HAP-1 (cell line): ENCODE measurements around the gene GHRHR.

Experiments used
- DNase-seq, 2 experiments: peaks; one replicate each; pipeline ENCODE4 v3.0.0-alpha.2; 2016 to 2020; ENCODE audit warnings: low spot score in 2 of 2
- H3K27me3 ChIP-seq: fragments of 250-450 bp; sonication (Bioruptor Pico); 2 replicates; pipeline ENCODE4 v1.5.1; 2020; ENCODE audit warnings: low read depth, mild to moderate bottlenecking, moderate library complexity
- H3K36me3 ChIP-seq: fragments of 250-450 bp; sonication (Bioruptor Pico); replicated peaks from 2 replicates; pipeline ENCODE4 v1.5.1; 2020; ENCODE audit warnings: mild to moderate bottlenecking
- H3K4me1 ChIP-seq: fragments of 250-450 bp; sonication (Bioruptor Pico); 2 replicates; pipeline ENCODE4 v1.5.1; 2020; ENCODE audit warnings: mild to moderate bottlenecking
- H3K4me3 ChIP-seq: fragments of 250-450 bp; sonication (Bioruptor Pico); 2 replicates; pipeline ENCODE4 v1.5.1; 2020; ENCODE audit warnings: mild to moderate bottlenecking, moderate library complexity
- H3K9me3 ChIP-seq: fragments of 250-450 bp; sonication (Bioruptor Pico); 2 replicates; pipeline ENCODE4 v1.5.1; 2020; ENCODE audit warnings: mild to moderate bottlenecking, moderate library complexity
- in situ Hi-C: fragments of 300-500 bp; cut with MboI; formaldehyde crosslinking; loops from 3 replicates; pipeline ENCODE4 v1.14.3; 2020; ENCODE audit warnings: low sequenced_read_pairs, inconsistent platforms, mixed read lengths

The GHRHR gene

GRCh38 chr7:30976381-30976780, 12.6 kb downstream of the GHRHR start:
- H3K4me1 ChIP-seq, result no peaks in the 10 kb centered on the region
- H3K27me3 ChIP-seq, result 0 out of 2 replicates have a peak, but pooled peaks cover 3% of the 10 kb centered on the region
- no peak overlapping the region for H3K4me3 ChIP-seq
- in situ Hi-C loops, result loop anchor here (5.0 kb wide), 1 partner anchor 174 kb away; no protein-coding TSS in a partner anchor
- no peaks in the 10 kb centered on the region for H3K9me3 ChIP-seq
- DNase-seq, result no peak
- H3K36me3 ChIP-seq, result no peaks in the 10 kb centered on the region

GRCh38 chr7:30977222-30977621, 13.5 kb downstream of the GHRHR start:
- Histone ChIP-seq H3K9me3 (no peaks in the 10 kb centered on the region), H3K4me1 (no peaks in the 10 kb centered on the region), H3K27me3 (peaks cover 8% of the 10 kb centered on the region), H3K36me3 (no peaks in the 10 kb centered on the region), H3K4me3 (no peak overlapping the region)
- no peak for DNase-seq
- in situ Hi-C loops, result loop anchor here (5.0 kb wide), 1 partner anchor 175 kb away; no protein-coding TSS in a partner anchor

- in situ Hi-C loops, result loop anchor here (5.0 kb wide), 1 partner anchor 176 kb away; no protein-coding TSS in a partner anchor
- H3K27me3 ChIP-seq, result peaks cover 13% of the 10 kb centered on the region
- H3K4me1 ChIP-seq, result no peaks in the 10 kb centered on the region
- H3K9me3 ChIP-seq, result no peaks in the 10 kb centered on the region
- no peak overlapping the region for H3K4me3 ChIP-seq
- H3K36me3 ChIP-seq, result no peaks in the 10 kb centered on the region
- peak in 1 of 2 experiments; percentile 49 for DNase-seq
These were observed 14.3 kb downstream of the GHRHR start for GRCh38 chr7:30977896-30978564.

GRCh38 chr7:30979027-30979426, 15.3 kb downstream of the GHRHR start:
- Histone ChIP-seq H3K4me1 (0 out of 2 replicates have a peak, but pooled peaks cover under 1% of the 10 kb centered on the region), H3K27me3 (peaks cover 13% of the 10 kb centered on the region), H3K4me3 (no peak overlapping the region), H3K36me3 (no peaks in the 10 kb centered on the region), H3K9me3 (no peaks in the 10 kb centered on the region)
- in situ Hi-C loops, result loop anchor here (5.0 kb wide), 1 partner anchor 177 kb away; no protein-coding TSS in a partner anchor
- no peak for DNase-seq

- in situ Hi-C loops, result loop anchor here (5.0 kb wide), 1 partner anchor 142 kb away; no protein-coding TSS in a partner anchor
- H3K27me3 ChIP-seq, result peaks cover 13% of the 10 kb centered on the region
These were observed 16.4 kb downstream of the GHRHR start for GRCh38 chr7:30980194-30980593.

GRCh38 chr7:30980751-30981150, 17.0 kb downstream of the GHRHR start:
- Histone ChIP-seq H3K4me1 (peaks cover 7% of the 10 kb centered on the region), H3K27me3 (peaks cover 13% of the 10 kb centered on the region)
- in situ Hi-C loops, result loop anchor here (5.0 kb wide), 1 partner anchor 142 kb away; no protein-coding TSS in a partner anchor

More at GRCh38 chr7:30980194-30980593, 16.4 kb downstream of the GHRHR start:
- H3K9me3 ChIP-seq, result no peaks in the 10 kb centered on the region
- H3K4me1 ChIP-seq, result peaks cover 7% of the 10 kb centered on the region
- no peak for DNase-seq
- H3K36me3 ChIP-seq, result no peaks in the 10 kb centered on the region
- H3K4me3 ChIP-seq, result no peak overlapping the region

GRCh38 chr7:30983042-30983913, 19.5 kb downstream of the GHRHR start:
- no peak overlapping the region for H3K4me3 ChIP-seq
- H3K27me3 ChIP-seq, result peaks cover 13% of the 10 kb centered on the region
- peaks cover 7% of the 10 kb centered on the region for H3K4me1 ChIP-seq
- in situ Hi-C loops, result loop anchor here (5.0 kb wide), 1 partner anchor 139 kb away; no protein-coding TSS in a partner anchor
- peak; percentile 67 to 92 for DNase-seq
- no peaks in the 10 kb centered on the region for H3K9me3 ChIP-seq
- no peaks in the 10 kb centered on the region for H3K36me3 ChIP-seq

More at GRCh38 chr7:30980751-30981150, 17.0 kb downstream of the GHRHR start:
- Histone ChIP-seq H3K4me3 (no peak overlapping the region), H3K36me3 (no peaks in the 10 kb centered on the region), H3K9me3 (no peaks in the 10 kb centered on the region)
- DNase-seq, result no peak

- Histone ChIP-seq H3K27me3 (peaks cover 10% of the 10 kb centered on the region), H3K4me3 (no peak overlapping the region), H3K9me3 (no peaks in the 10 kb centered on the region), H3K4me1 (peaks cover 7% of the 10 kb centered on the region), H3K36me3 (no peaks in the 10 kb centered on the region)
- in situ Hi-C loops, result loop anchor here (5.0 kb wide), 1 partner anchor 138 kb away; no protein-coding TSS in a partner anchor
- DNase-seq, result peak in 1 of 2 experiments; percentile 16
These were observed 20.1 kb downstream of the GHRHR start for GRCh38 chr7:30983914-30984247.

GRCh38 chr7:30984359-30985107, 20.8 kb downstream of the GHRHR start:
- no peaks in the 10 kb centered on the region for H3K9me3 ChIP-seq
- no peak overlapping the region for H3K4me3 ChIP-seq
- peaks cover 10% of the 10 kb centered on the region for H3K27me3 ChIP-seq
- peaks cover 7% of the 10 kb centered on the region for H3K4me1 ChIP-seq
- DNase-seq, result peak; percentile 45 to 67
- in situ Hi-C loops, result loop anchor here (5.0 kb wide), 1 partner anchor 138 kb away; no protein-coding TSS in a partner anchor
- no peaks in the 10 kb centered on the region for H3K36me3 ChIP-seq

GRCh38 chr7:30985756-30986155, 22.0 kb downstream of the GHRHR start:
- DNase-seq, result no peak

GRCh38 chr7:30986331-30986730, 22.6 kb downstream of the GHRHR start:
- H3K4me3 ChIP-seq, result no peak overlapping the region
- no peak for DNase-seq
- H3K9me3 ChIP-seq, result no peaks in the 10 kb centered on the region
- in situ Hi-C loops, result no loop called here
- peaks cover 7% of the 10 kb centered on the region for H3K4me1 ChIP-seq
- H3K27me3 ChIP-seq, result peaks cover 10% of the 10 kb centered on the region
- H3K36me3 ChIP-seq, result no peaks in the 10 kb centered on the region

More at GRCh38 chr7:30985756-30986155, 22.0 kb downstream of the GHRHR start:
- in situ Hi-C loops, result no loop called here
- H3K4me1 ChIP-seq, result peaks cover 7% of the 10 kb centered on the region
- no peak overlapping the region for H3K4me3 ChIP-seq
- no peaks in the 10 kb centered on the region for H3K36me3 ChIP-seq
- no peaks in the 10 kb centered on the region for H3K9me3 ChIP-seq
- peaks cover 10% of the 10 kb centered on the region for H3K27me3 ChIP-seq

GRCh38 chr7:30986738-30987137, 23.0 kb downstream of the GHRHR start:
- Histone ChIP-seq H3K27me3 (peaks cover 7% of the 10 kb centered on the region), H3K36me3 (no peaks in the 10 kb centered on the region), H3K9me3 (no peaks in the 10 kb centered on the region), H3K4me3 (no peak overlapping the region), H3K4me1 (peaks cover 7% of the 10 kb centered on the region)
- DNase-seq, result no peak
- in situ Hi-C loops, result no loop called here

GRCh38 chr7:30987178-30987577, 23.4 kb downstream of the GHRHR start:
- in situ Hi-C loops, result no loop called here
- no peak for DNase-seq
- Histone ChIP-seq H3K9me3 (no peaks in the 10 kb centered on the region), H3K27me3 (peaks cover 5% of the 10 kb centered on the region; the same call in 1 of the 2 replicates), H3K4me1 (peaks cover 7% of the 10 kb centered on the region), H3K4me3 (no peak overlapping the region), H3K36me3 (no peaks in the 10 kb centered on the region)
